Pons (tissue), 1 donor: ENCODE measurements around the gene DAPK1.
"Not testable (repeated sequence)": the region's sequence is repeated elsewhere in the genome, so short reads cannot be mapped to it uniquely, and the experiment has no call there.

Experiments
- DNase-seq: peaks from one replicate; pipeline ENCODE4 v3.0.0-alpha.2; 2016; ENCODE audit warnings: low spot score

The DAPK1 gene

DNA sequence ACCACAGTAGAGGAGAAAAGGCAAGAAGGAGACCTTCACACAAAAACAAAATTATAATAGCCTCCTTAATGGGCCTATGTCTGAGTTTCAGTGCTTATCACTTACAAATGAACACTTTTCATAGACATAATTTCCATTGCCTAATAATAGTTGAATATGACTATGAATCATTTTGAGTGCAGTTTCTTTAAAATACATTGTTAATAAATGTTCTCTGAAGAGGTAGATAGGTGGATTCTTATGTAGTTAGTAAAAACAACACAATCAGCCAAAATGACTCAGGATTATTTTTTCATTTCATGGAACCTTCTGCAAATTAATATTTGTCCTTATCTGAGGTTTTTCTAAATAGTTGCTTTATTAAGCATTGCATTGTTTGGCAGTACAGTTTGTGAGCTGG, 45.6 kb downstream of the DAPK1 start:
- no peak for DNase-seq

- no peak for DNase-seq
Observed at GRCh38 chr9:87545858-87546257, 48.2 kb downstream of the DAPK1 start.

DNA sequence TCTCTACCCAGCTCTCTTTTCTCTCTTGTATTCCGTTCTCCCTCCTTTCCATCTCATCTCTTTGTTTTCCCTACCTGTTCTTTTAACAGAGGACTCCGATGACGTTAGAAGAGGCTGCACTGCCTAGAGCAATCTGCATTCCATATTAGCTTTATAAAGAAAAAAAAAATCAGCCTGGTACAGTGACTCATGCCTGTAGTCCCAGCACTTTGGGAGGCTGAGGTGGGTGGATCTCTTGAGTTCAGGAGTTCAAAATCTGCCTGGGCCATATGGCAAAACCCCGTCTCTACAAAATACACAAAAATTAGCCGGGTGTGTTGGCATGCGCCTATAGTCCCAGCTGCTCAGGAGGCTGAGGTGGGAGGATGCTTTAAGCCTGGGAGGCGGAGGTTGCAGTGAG, 49.0 kb downstream of the DAPK1 start:
- DNase-seq: no peak

GRCh38 chr9:87547671-87548081, 50.0 kb downstream of the DAPK1 start:
- DNase-seq: no peak

- DNase-seq: no peak
Observed at GRCh38 chr9:87548159-87548558, 50.5 kb downstream of the DAPK1 start.

DNA sequence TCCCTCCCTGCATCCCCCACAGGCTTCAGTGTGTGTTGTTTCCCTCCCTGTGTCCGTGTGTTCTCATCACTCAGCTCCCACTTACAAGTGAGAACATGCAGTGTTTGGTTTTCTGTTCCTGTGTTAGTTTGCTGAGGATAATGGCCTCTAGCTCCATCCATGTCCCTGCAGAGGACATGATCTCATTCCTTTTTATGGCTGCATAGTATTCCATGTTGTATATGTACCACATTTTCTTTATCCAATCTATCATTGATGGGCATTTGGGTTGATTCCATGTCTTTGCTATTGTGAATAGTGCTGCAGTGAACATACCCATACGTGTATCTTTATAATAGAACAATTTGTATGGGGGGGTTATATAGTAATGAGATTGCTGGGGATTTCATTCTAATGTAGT, 51.4 kb downstream of the DAPK1 start:
- DNase-seq: not testable (repeated sequence)

DNA sequence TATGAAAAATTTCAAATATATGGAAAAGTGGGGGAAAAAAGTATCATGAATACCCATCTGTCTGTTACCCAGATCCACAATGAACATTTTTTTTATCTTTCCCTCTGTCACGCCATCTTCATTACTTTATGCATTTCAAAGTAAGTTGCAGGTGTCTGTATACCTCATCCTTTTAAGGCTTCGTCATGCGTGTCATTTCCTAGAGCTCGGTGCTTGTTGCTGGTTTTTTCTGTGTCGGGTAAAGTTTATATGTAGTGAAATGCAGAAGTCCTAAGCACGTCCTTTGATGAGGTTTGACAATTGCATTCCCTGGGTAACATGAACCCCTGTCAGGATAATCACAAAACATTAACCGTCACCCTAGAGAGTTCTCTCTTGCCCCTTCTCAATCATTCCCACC, 52.1 kb downstream of the DAPK1 start:
- DNase-seq: no peak

DNA sequence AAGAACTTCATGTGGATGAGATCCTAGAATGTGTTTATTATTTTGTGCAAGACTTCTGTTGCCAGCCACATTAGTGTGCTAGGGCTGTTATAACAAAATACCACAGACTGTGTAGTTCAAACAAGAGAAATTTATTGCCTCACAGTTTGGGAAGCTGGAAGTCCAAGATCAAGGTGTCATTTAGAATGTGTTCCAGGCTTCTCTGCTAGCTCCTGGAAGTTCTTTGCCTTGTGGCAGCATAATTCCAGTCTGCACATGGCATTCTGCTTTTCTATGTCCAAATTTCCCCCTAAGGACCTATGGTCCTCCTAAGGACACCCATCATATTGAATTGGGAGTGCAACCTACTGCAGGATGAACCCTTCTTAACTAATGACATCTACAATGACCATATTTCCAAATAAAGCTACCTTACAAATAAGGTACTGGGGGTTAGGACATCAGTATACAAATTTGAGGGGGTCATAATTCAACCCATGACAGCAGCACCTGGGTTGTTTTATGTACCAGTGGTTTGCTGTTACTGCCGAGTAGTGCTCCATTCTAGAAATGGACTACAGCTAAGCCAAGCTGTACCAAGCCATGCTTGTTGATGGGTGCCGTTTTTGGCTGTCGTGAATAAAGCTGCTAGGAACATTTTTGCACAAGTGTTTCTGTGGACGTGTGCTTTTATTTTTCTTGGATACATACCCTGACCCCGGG, 52.7 kb downstream of the DAPK1 start:
- no peak for DNase-seq

GRCh38 chr9:87551772-87552217, 54.1 kb downstream of the DAPK1 start:
- DNase-seq: no peak

DNA sequence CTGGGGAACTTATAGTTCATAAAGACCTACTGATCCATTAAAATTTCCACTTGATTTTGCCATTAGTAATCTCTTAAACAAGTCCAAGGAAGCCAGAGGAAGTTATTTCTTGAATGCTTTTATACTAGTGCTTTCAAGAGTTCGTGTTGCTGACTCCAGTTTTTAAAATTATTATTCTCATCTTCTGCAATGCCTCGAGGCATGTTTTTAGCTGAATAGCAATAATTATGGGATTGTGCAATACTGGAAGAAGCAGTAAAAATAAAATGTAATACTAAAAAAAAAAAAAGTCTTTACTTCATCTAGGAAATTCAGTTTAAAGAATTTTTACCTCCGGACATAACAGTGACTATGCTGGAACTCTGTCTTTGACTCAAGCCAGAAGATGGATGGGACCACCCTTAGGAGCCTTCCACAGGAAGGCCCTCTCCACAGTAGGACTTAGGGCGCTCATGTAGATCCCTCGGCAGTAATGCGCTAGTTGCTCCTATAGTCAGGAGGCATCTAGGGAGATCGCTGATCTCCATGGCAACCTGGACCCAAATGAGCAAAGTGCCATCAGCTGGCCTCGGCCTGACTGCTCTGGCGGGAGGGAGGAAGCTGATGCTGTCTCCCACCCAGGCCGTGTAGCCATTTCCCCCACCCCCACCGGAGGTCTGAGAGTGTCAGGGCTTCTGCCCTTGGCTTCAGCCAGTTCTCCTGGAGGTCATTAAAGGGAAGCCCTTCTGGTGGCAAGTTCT, 56.7 kb downstream of the DAPK1 start:
- DNase-seq: no peak

GRCh38 chr9:87554976-87555375, 57.3 kb downstream of the DAPK1 start:
- DNase-seq: peak; percentile 17

DNA sequence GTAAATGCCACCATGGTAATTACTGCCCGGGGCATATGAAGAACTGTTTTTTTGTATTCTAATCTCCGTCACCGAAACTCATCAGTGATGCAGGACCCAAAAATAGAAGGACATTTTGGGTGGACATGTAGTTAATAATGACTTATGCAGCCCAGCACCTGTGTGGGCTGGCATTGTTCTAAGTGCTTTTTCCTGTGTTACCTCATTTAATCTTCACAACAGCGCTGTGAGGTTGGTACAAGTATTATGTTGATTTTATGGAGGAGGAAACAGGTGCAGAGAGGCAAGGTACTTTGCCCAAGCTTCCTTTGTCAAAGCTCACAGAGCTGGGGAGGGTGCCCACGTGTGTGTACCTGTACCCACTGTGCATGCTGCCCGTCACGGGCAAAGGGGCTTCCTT, 58.4 kb downstream of the DAPK1 start:
- no peak for DNase-seq

- DNase-seq: no peak
Observed at GRCh38 chr9:87556821-87557220, 59.2 kb downstream of the DAPK1 start.

GRCh38 chr9:87557996-87558395, 60.3 kb downstream of the DAPK1 start:
- peak; percentile 15 for DNase-seq

GRCh38 chr9:87558606-87559190, 61.0 kb downstream of the DAPK1 start:
- no peak for DNase-seq

- no peak for DNase-seq
Observed at GRCh38 chr9:87562062-87562461, 64.4 kb downstream of the DAPK1 start.

- no peak for DNase-seq
Observed at GRCh38 chr9:87562530-87563170, 65.0 kb downstream of the DAPK1 start.

DNA sequence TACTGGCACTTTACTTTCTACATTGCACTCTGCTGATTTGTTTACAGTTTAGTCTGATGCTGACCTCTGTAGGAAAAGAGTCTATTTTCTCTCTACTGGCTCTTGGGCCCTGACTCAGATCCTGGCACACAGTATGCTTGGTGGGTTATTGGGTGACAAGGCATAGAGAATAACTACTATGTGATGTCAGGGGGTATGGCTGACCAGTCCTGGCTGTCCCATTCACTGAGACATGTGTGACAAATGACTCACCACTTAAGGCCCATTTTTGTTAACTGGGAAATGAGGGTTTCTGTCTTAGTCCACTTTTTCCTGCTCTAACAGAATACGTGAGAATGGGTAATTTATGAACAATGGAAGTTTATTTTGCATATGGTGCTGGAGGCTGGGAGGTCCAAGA, 66.4 kb downstream of the DAPK1 start:
- DNase-seq: no peak

GRCh38 chr9:87564791-87565241, 67.1 kb downstream of the DAPK1 start:
- no peak for DNase-seq

DNA sequence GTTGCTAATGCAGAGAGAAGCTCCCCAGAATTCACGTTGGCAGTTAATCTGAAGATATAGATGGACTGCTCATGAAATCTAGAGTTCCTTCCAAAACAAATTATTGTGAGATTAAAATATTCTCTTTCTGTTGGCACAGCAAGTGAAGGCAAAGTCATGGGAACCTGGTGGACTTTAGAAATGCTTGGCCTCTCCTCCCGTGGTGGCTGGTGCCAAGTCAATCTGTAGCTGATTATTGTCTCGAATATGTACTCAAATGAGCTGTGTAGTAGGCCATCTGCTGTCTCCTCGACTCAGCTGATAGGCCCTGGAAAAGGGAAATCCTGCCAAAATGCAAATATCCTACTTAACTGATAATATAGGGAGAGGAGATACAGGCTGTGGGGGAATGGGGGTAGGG, 69.3 kb downstream of the DAPK1 start:
- no peak for DNase-seq

DNA sequence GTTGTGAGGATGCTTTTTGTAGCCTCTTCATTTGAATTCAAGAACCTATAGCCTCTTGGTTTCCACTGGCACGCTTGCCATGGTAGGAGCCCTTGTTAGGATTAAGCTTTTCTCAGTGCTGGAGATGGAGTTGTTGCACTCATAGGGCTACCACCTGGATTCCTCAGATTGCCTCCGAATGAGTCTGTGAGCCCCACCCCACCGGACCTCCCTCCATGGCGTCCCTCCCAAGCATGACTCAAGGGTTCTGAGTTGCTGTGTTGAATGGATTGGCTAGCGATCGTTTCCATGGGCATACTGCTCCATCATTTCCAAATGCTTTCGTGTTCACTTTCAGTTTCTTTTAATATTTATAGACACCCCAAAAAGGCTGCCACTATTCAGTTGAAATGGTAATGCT, 69.9 kb downstream of the DAPK1 start:
- no peak for DNase-seq

DNA sequence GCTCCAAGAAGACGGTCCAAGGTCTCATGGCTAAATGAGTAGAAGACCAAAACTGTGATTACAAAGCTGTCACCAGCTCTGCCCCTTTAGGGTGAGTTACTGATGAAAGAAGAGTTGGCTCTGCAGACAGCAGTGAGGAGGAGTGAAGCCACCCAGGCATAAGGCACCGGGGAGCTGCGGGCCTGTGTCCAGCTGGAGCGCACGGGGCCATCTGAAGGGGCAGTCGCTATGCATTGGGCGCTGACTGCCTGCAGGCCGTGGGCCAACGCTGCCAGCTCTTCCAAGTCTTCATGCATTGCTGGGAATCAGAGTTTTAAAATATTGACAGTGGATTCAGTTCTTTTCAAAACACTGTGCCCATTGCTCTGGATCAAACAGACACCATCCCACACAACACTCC, 70.3 kb downstream of the DAPK1 start:
- no peak for DNase-seq

GRCh38 chr9:87568401-87568800, 70.7 kb downstream of the DAPK1 start:
- DNase-seq: no peak
